IMR-90 (cell line): ENCODE data around the gene HHATL. TPM values are rescaled to one million over a fixed set of nuclear protein-coding genes. Genes with fewer than 3 reads are reported as not detected.

ENCODE experiments used
- ATAC-seq: fragments of 200-7000 bp; cut with Tn5 transposase; 2 replicates; pipeline ENCODE4 v1.9.1; 2020; ENCODE audit warnings: low read depth, mild to moderate bottlenecking, moderate library complexity
- BruUV-seq: library from RNA; stranded (reverse); fragments of 400-500 nt; replicated peaks from 2 replicates; lab custom pipeline; 2021; lab: Mats Ljungman, UMichigan
- CTCF ChIA-PET: fragments of 300-600 bp; formaldehyde crosslinking; extraction: SDS; loops from one replicate; lab custom pipeline; 2021; ENCODE audit warnings: antibody characterized with exemption; lab: Yijun Ruan, JAX
- POLR2A ChIA-PET: fragments of 300-600 bp; sonication (Branson Sonifier 250); formaldehyde crosslinking; loops from one replicate; lab custom pipeline; 2022; ENCODE audit warnings: antibody characterized with exemption; ENCODE audit not compliant: unreplicated experiment; lab: Charles Lee
- DNase-seq: peaks from one replicate; pipeline ENCODE4 v3.0.0; 2013
- H2AFZ ChIP-seq: replicated peaks from 2 replicates; pipeline ENCODE3; 2013; ENCODE audit warnings: low read length, mild to moderate bottlenecking; ENCODE audit not compliant: poor library complexity
- H2AK5ac ChIP-seq: 2 replicates; pipeline ENCODE4 v1.6.1; 2013; ENCODE audit warnings: low read depth, low read length, inconsistent platforms
- H2AK9ac ChIP-seq: replicated peaks from 2 replicates; pipeline ENCODE3; 2013; ENCODE audit warnings: mild to moderate bottlenecking, low read depth, low read length, moderate library complexity; ENCODE audit not compliant: poor library complexity
- H2BK120ac ChIP-seq: 2 replicates; pipeline ENCODE4 v1.6.1; 2013; ENCODE audit warnings: low read depth, low read length, inconsistent platforms
- H2BK15ac ChIP-seq: 3 replicates; pipeline ENCODE4 v1.6.1; 2013; ENCODE audit warnings: low read depth, low read length, inconsistent platforms
- H2BK20ac ChIP-seq: 2 replicates; pipeline ENCODE4 v1.6.1; 2013; ENCODE audit warnings: low read depth, mild to moderate bottlenecking, inconsistent platforms, low read length, moderate library complexity
- H2BK5ac ChIP-seq: 2 replicates; pipeline ENCODE4 v1.6.1; 2013; ENCODE audit warnings: mild to moderate bottlenecking, low read depth, low read length, inconsistent platforms; ENCODE audit not compliant: poor library complexity, severe bottlenecking
- H3K14ac ChIP-seq: replicated peaks from 2 replicates; pipeline ENCODE4 v1.6.1; 2013; ENCODE audit warnings: low read depth, low read length, inconsistent platforms
- H3K18ac ChIP-seq: 2 replicates; pipeline ENCODE4 v1.6.1; 2013; ENCODE audit warnings: low read depth, low read length, control low read depth
- H3K23ac ChIP-seq: 2 replicates; pipeline ENCODE4 v1.6.1; 2013; ENCODE audit warnings: low read depth, low read length, inconsistent platforms
- H3K27ac ChIP-seq: 2 replicates; pipeline ENCODE4 v1.5.1; 2013; ENCODE audit warnings: mild to moderate bottlenecking, control low read depth, low read length; ENCODE audit not compliant: insufficient read depth
- H3K27me3 ChIP-seq: 2 replicates; pipeline ENCODE4 v1.6.1; 2013; ENCODE audit warnings: low read length; ENCODE audit not compliant: control insufficient read depth, insufficient read depth
- H3K36me3 ChIP-seq: 2 replicates; pipeline ENCODE4 v1.6.1; 2013; ENCODE audit warnings: low read length, mixed read lengths; ENCODE audit not compliant: control insufficient read depth, insufficient read depth
- H3K4ac ChIP-seq: 2 replicates; pipeline ENCODE4 v1.6.1; 2013; ENCODE audit warnings: low read depth, low read length, inconsistent platforms
- H3K4me1 ChIP-seq: 2 replicates; pipeline ENCODE4 v1.6.1; 2013; ENCODE audit warnings: low read length, mixed read lengths; ENCODE audit not compliant: control insufficient read depth, insufficient read depth
- H3K4me2 ChIP-seq: 2 replicates; pipeline ENCODE4 v1.6.1; 2013; ENCODE audit warnings: low read depth, mild to moderate bottlenecking, control low read depth, low read length, moderate library complexity
- H3K4me3 ChIP-seq: 2 replicates; pipeline ENCODE4 v1.5.1; 2013; ENCODE audit warnings: low read depth, mild to moderate bottlenecking, control low read depth, low read length, moderate library complexity; ENCODE audit not compliant: insufficient read depth
- H3K56ac ChIP-seq: 2 replicates; pipeline ENCODE4 v1.6.1; 2013; ENCODE audit warnings: low read length, inconsistent platforms; ENCODE audit not compliant: insufficient read depth; ENCODE audit errors: extremely low read depth
- H3K79me1 ChIP-seq, 2 experiments: 2 replicates each; pipeline ENCODE4 v1.6.1; 2013; ENCODE audit warnings: low read length in 2 of 2, inconsistent platforms in 1 of 2, low read depth in 1 of 2
- H3K9ac ChIP-seq: 2 replicates; pipeline ENCODE4 v1.6.1; 2013; ENCODE audit warnings: low read depth, low read length, control low read depth
- H3K9me1 ChIP-seq: 2 replicates; pipeline ENCODE4 v1.6.1; 2013; ENCODE audit warnings: low read length, inconsistent platforms; ENCODE audit not compliant: insufficient read depth
- H3K9me3 ChIP-seq: 2 replicates; pipeline ENCODE4 v1.6.1; 2013; ENCODE audit warnings: low read length; ENCODE audit not compliant: control insufficient read depth, insufficient read depth
- H4K20me1 ChIP-seq: 2 replicates; pipeline ENCODE4 v1.6.1; 2013; ENCODE audit warnings: low read length, inconsistent platforms; ENCODE audit not compliant: insufficient read depth
- H4K5ac ChIP-seq: 2 replicates; pipeline ENCODE4 v1.6.1; 2013; ENCODE audit warnings: mild to moderate bottlenecking, low read depth, low read length, control low read depth
- H4K8ac ChIP-seq, 2 experiments: 2 replicates each; pipeline ENCODE4 v1.6.1; 2013; ENCODE audit warnings: low read depth in 2 of 2, low read length in 2 of 2, control low read depth in 1 of 2, inconsistent platforms in 1 of 2
- H4K91ac ChIP-seq: 2 replicates; pipeline ENCODE4 v1.6.1; 2013; ENCODE audit warnings: low read depth, low read length, inconsistent platforms; ENCODE audit not compliant: insufficient read depth
- FOS ChIP-seq: fragments of 150-350 bp; IDR thresholded peaks from 2 replicates; pipeline ENCODE4 v1.6.1; 2016; ENCODE audit warnings: low read depth, low read length
- MAZ ChIP-seq: IDR thresholded peaks from 2 replicates; pipeline ENCODE4 v1.6.1; 2012; ENCODE audit warnings: low read depth, mild to moderate bottlenecking, low read length, improper control_type of control experiment, moderate library complexity, borderline replicate concordance
- RCOR1 ChIP-seq: IDR thresholded peaks from 2 replicates; pipeline ENCODE4 v1.6.1; 2012; ENCODE audit warnings: mild to moderate bottlenecking, low read length, improper control_type of control experiment; ENCODE audit not compliant: insufficient replicate concordance
- WGBS, 2 experiments: methylation state at CpG; one replicate each; pipeline versions ENCODE4 v1.1.5 to v1.1.7; 2013; ENCODE audit warnings: missing lambda C conversion rate in 2 of 2; ENCODE audit not compliant: insufficient read length in 1 of 2; ENCODE audit errors: extremely low coverage in 2 of 2; 5-methylcytosine and 5-hydroxymethylcytosine counted together
- dilution Hi-C: fragments of 300-500 bp; cut with HindIII; formaldehyde crosslinking; loops from one replicate; pipeline ENCODE4 v1.14.3; 2018; ENCODE audit warnings: low sequenced_read_pairs; ENCODE audit not compliant: unreplicated experiment
- in situ Hi-C: fragments of 300-500 bp; cut with MboI; formaldehyde crosslinking; loops from 3 replicates; pipeline ENCODE4 v1.14.3; 2019; ENCODE audit warnings: low sequenced_read_pairs, inconsistent platforms, mixed read lengths
- intact Hi-C: fragments of 100-400 bp; cut with micrococcal nuclease; formaldehyde crosslinking; loops from 2 replicates; pipeline ENCODE4 v1.10.0; 2022
- polyA plus RNA-seq, 3 experiments: library from polyadenylated mRNA; depleted of rRNA; stranded (reverse); fragments of >200 nt; gene quantifications; 2 replicates each; pipeline ENCODE4 v1.2.3, GENCODE V29; 2012; ENCODE audit warnings: low replicate concordance in 1 of 3
- total RNA-seq: library from RNA; depleted of rRNA; stranded (reverse); fragments of >200 nt; gene quantifications from 2 replicates; pipeline ENCODE4 v1.2.3, GENCODE V29; 2012

HHATL gene
- total and polyA plus RNA-seq, 2 of the 4 experiments (the other 2 are of a cell fraction) = not detected

GRCh38 chr3:42701371-42702065 lies 1.1 kb downstream of the HHATL start:
- no peak overlapping the region for H2AK5ac ChIP-seq
- H3K18ac ChIP-seq = no peak overlapping the region
- H3K27ac ChIP-seq = no peak overlapping the region
- ChIA-PET POLR2A (no interaction called here), CTCF (no interaction called here)
- H3K9me3 ChIP-seq = no peaks in the 10 kb centered on the region
- no peak overlapping the region for H3K4me2 ChIP-seq
- H2BK5ac ChIP-seq = no peak overlapping the region
- no peak overlapping the region for H4K5ac ChIP-seq
- DNase-seq (no peak), ATAC-seq (peak; percentile 97)
- no peak overlapping the region for H3K14ac ChIP-seq
- no peak overlapping the region for H4K8ac ChIP-seq
- no peaks in the 10 kb centered on the region for H3K79me1 ChIP-seq
- no peak overlapping the region for H2BK120ac ChIP-seq
- H3K23ac ChIP-seq = no peak overlapping the region
- no peaks in the 10 kb centered on the region for H3K4me1 ChIP-seq
- no peak overlapping the region for H3K56ac ChIP-seq
- H2AFZ ChIP-seq = peak overlapping the region; percentile 56
- no peak overlapping the region for H3K4ac ChIP-seq
- H4K20me1 ChIP-seq = no peaks in the 10 kb centered on the region; the same call in none of the 2 replicates
- peaks cover 35% of the 10 kb centered on the region for H3K27me3 ChIP-seq
- peak; percentile 53; the same call in 1 of the 2 replicates for TF ChIP-seq MAZ
- no peak for TF ChIP-seq RCOR1
- no peak for TF ChIP-seq FOS
- WGBS, 2 experiments = no CpG with 5 or more reads among the region's 15 CpGs
- H4K91ac ChIP-seq = no peak overlapping the region
- H2BK20ac ChIP-seq = no peak overlapping the region
- no peak overlapping the region for H2AK9ac ChIP-seq
- intact Hi-C loops (no loop called here), in situ Hi-C loops (no loop called here), dilution Hi-C loops (no loop called here)
- no peak overlapping the region for H3K4me3 ChIP-seq
- H3K36me3 ChIP-seq = no peaks in the 10 kb centered on the region
- no peak overlapping the region for H3K9ac ChIP-seq
- BruUV-seq = no TSS peak
- no peaks in the 10 kb centered on the region; the same call in 1 of the 2 replicates for H3K9me1 ChIP-seq
- H2BK15ac ChIP-seq = no peak overlapping the region
